Panc1 (cell line): ENCODE measurements around the gene DPT. TPM values are rescaled to one million over a fixed set of nuclear protein-coding genes. Genes with fewer than 3 reads are reported as not detected.

Experiments
- ATAC-seq: fragments of 200-7000 bp; cut with Tn5 transposase; 2 replicates; pipeline ENCODE4 v1.9.1; 2020; ENCODE audit warnings: mild to moderate bottlenecking, moderate library complexity
- BruUV-seq: library from RNA; stranded (reverse); fragments of 400-500 nt; replicated peaks from 2 replicates; lab custom pipeline; 2021; lab: Mats Ljungman, UMichigan
- CTCF ChIA-PET: fragments of 300-600 bp; sonication (Branson Sonifier 250); formaldehyde crosslinking; loops from one replicate; lab custom pipeline; 2022; ENCODE audit warnings: antibody characterized with exemption; lab: Charles Lee
- POLR2A ChIA-PET: fragments of 300-600 bp; sonication (Branson Sonifier 250); formaldehyde crosslinking; loops from one replicate; lab custom pipeline; 2022; ENCODE audit warnings: antibody characterized with exemption; lab: Charles Lee
- DNase-seq: peaks from one replicate; pipeline ENCODE4 v3.0.0-alpha.2; 2010; ENCODE audit warnings: low read depth, low spot score
- H3K27ac ChIP-seq: 2 replicates; pipeline ENCODE4 v1.5.1; 2011; ENCODE audit warnings: mild to moderate bottlenecking, low read length, inconsistent platforms
- H3K27me3 ChIP-seq: fragments of 200-500 bp; sonication (Bioruptor generic); 2 replicates; pipeline ENCODE4 v1.6.0; 2014; ENCODE audit warnings: low read length, inconsistent platforms; ENCODE audit not compliant: control insufficient read depth, insufficient read depth
- H3K36me3 ChIP-seq: fragments of 200-500 bp; sonication (Bioruptor generic); 2 replicates; pipeline ENCODE4 v1.5.1; 2014; ENCODE audit warnings: inconsistent platforms, mild to moderate bottlenecking, low read length, moderate library complexity; ENCODE audit not compliant: control insufficient read depth, insufficient read depth
- H3K4me1 ChIP-seq: 2 replicates; pipeline ENCODE4 v1.5.1; 2011; ENCODE audit warnings: inconsistent platforms, mild to moderate bottlenecking, low read length, moderate library complexity; ENCODE audit not compliant: control insufficient read depth, insufficient read depth
- H3K4me3 ChIP-seq, 2 experiments: 2 replicates each; pipeline ENCODE4 v1.5.1; 2011 to 2012; ENCODE audit warnings: low read depth in 2 of 2, low read length in 2 of 2, mild to moderate bottlenecking in 2 of 2, inconsistent platforms in 1 of 2, moderate library complexity in 1 of 2
- H3K9me3 ChIP-seq: fragments of 200-500 bp; sonication (Bioruptor generic); 2 replicates; pipeline ENCODE4 v1.5.1; 2014; ENCODE audit warnings: low read depth, mild to moderate bottlenecking, inconsistent platforms, low read length, moderate library complexity; ENCODE audit not compliant: control insufficient read depth, insufficient read depth
- POLR2AphosphoS5 ChIP-seq: IDR thresholded peaks from 2 replicates; pipeline ENCODE4 v1.6.1; 2012; ENCODE audit warnings: mild to moderate bottlenecking, low read depth, low read length, moderate library complexity
- SIN3A ChIP-seq: IDR thresholded peaks from 2 replicates; pipeline ENCODE4 v1.6.1; 2012; ENCODE audit warnings: low read depth, mild to moderate bottlenecking, low read length, moderate library complexity, borderline replicate concordance; ENCODE audit not compliant: insufficient read depth
- TCF7L2 ChIP-seq: IDR thresholded peaks from 2 replicates; pipeline ENCODE4 v1.6.1; 2011; ENCODE audit warnings: mild to moderate bottlenecking, low read depth, low read length, inconsistent platforms
- in situ Hi-C: cut with HindIII; loops from 2 replicates; pipeline ENCODE4 v1.10.0; 2016; ENCODE audit warnings: low sequenced_read_pairs, low pct_unique_long_range_greater_than_20kb
- intact Hi-C: fragments of 100-400 bp; cut with micrococcal nuclease; formaldehyde crosslinking; loops from one replicate; pipeline ENCODE4 v1.10.0; 2022; ENCODE audit not compliant: unreplicated experiment
- total RNA-seq: library from RNA; stranded (reverse); gene quantifications from one replicate; pipeline ENCODE4 v1.2.1, GENCODE V29; 2021; ENCODE audit not compliant: unreplicated experiment
- TF ChIP-seq, protein P1 (sequence below): fragments of 450-650 bp; IDR thresholded peaks from 2 replicates; pipeline ENCODE4 v1.5.1; 2017; ENCODE audit warnings: mild to moderate bottlenecking
- TF ChIP-seq, protein P2 (sequence below), 2 experiments: IDR thresholded peaks; 2 replicates each; pipeline ENCODE4 v1.6.1; 2011 to 2012; ENCODE audit warnings: low read depth in 2 of 2, control low read depth in 1 of 2, low read length in 1 of 2, mild to moderate bottlenecking in 1 of 2, moderate library complexity in 1 of 2; ENCODE audit not compliant: insufficient read depth in 1 of 2

Gene DPT
- total RNA-seq, 1 experiment from 2014 or later, result not detected

DNA sequence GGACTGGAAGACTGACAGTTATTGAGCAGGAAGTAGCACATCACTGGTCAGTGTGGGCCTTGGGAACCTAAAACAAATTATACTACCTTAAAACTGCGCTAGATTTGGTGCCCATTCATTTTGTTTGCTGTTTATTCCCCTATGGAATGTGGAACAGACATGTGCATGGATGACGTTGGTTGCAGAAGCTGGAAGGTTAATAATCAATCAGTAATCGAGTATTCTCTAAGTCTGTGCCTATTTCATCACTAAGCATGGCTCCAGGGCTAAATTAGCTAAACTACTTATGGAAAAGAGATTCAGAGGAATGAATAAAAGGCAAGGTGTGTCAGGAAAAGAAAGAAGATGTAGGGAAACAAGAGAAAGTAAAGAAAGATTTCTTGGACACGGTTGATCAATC, 33.5 kb upstream of the DPT start:
- ChIA-PET POLR2A (no interaction called here), CTCF (no interaction called here)
- TF ChIP-seq SIN3A (no peak), POLR2AphosphoS5 (no peak), TCF7L2 (no peak)
- TF ChIP-seq, protein P1, sequence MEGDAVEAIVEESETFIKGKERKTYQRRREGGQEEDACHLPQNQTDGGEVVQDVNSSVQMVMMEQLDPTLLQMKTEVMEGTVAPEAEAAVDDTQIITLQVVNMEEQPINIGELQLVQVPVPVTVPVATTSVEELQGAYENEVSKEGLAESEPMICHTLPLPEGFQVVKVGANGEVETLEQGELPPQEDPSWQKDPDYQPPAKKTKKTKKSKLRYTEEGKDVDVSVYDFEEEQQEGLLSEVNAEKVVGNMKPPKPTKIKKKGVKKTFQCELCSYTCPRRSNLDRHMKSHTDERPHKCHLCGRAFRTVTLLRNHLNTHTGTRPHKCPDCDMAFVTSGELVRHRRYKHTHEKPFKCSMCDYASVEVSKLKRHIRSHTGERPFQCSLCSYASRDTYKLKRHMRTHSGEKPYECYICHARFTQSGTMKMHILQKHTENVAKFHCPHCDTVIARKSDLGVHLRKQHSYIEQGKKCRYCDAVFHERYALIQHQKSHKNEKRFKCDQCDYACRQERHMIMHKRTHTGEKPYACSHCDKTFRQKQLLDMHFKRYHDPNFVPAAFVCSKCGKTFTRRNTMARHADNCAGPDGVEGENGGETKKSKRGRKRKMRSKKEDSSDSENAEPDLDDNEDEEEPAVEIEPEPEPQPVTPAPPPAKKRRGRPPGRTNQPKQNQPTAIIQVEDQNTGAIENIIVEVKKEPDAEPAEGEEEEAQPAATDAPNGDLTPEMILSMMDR, result no peak
- TF ChIP-seq, protein P2, sequence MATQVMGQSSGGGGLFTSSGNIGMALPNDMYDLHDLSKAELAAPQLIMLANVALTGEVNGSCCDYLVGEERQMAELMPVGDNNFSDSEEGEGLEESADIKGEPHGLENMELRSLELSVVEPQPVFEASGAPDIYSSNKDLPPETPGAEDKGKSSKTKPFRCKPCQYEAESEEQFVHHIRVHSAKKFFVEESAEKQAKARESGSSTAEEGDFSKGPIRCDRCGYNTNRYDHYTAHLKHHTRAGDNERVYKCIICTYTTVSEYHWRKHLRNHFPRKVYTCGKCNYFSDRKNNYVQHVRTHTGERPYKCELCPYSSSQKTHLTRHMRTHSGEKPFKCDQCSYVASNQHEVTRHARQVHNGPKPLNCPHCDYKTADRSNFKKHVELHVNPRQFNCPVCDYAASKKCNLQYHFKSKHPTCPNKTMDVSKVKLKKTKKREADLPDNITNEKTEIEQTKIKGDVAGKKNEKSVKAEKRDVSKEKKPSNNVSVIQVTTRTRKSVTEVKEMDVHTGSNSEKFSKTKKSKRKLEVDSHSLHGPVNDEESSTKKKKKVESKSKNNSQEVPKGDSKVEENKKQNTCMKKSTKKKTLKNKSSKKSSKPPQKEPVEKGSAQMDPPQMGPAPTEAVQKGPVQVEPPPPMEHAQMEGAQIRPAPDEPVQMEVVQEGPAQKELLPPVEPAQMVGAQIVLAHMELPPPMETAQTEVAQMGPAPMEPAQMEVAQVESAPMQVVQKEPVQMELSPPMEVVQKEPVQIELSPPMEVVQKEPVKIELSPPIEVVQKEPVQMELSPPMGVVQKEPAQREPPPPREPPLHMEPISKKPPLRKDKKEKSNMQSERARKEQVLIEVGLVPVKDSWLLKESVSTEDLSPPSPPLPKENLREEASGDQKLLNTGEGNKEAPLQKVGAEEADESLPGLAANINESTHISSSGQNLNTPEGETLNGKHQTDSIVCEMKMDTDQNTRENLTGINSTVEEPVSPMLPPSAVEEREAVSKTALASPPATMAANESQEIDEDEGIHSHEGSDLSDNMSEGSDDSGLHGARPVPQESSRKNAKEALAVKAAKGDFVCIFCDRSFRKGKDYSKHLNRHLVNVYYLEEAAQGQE (IDR thresholded peaks at IDR 0.05; ENCODE audit: insufficient read depth in 1 of 2, low read depth in 2 of 2, low read length in 1 of 2), result no peak
- intact Hi-C loops, result no loop called here
- H3K9me3 ChIP-seq, result no peaks in the 10 kb centered on the region
- in situ Hi-C loops, result no loop called here
- no peak for DNase-seq
- no peak overlapping the region for H3K4me3 ChIP-seq
- ATAC-seq, result no peak
- H3K27ac ChIP-seq, result no peak overlapping the region
- H3K27me3 ChIP-seq, result no peaks in the 10 kb centered on the region
- H3K4me1 ChIP-seq, result no peaks in the 10 kb centered on the region
- H3K36me3 ChIP-seq, result no peaks in the 10 kb centered on the region
- BruUV-seq, result no TSS peak

DNA sequence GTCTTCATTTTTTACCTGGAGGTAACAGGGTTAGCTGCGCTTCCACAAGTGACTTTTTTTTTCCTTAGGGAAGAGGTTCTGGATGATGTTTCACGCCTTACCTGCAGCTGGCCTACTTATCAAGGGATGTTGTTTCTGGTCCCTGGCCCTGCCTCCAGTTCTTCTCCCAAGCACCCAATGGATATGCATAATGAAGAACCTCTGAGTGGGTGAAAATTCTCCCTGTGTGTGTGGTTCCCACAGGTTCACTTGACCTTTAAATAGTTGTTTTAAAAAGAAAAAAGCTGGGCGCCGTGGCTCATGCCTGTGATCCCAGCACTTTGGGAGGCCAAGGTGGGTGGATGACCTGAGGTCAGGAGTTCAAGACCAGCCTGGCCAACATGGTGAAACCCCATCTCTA, 31.8 kb upstream of the DPT start:
- no peak for TF ChIP-seq POLR2AphosphoS5
- no peak for TF ChIP-seq TCF7L2
- TF ChIP-seq, protein P1, result no peak
- no peak for TF ChIP-seq SIN3A
- TF ChIP-seq, protein P2 (IDR thresholded peaks at IDR 0.05; ENCODE audit: insufficient read depth in 1 of 2, low read depth in 2 of 2, low read length in 1 of 2), result no peak
- ATAC-seq (no peak), DNase-seq (no peak)
- CTCF ChIA-PET, result no interaction called here
- Histone ChIP-seq H3K27me3 (no peaks in the 10 kb centered on the region), H3K4me1 (no peaks in the 10 kb centered on the region), H3K4me3 (no peak overlapping the region), H3K9me3 (no peaks in the 10 kb centered on the region), H3K36me3 (no peaks in the 10 kb centered on the region), H3K27ac (no peak overlapping the region)
- in situ Hi-C loops, result no loop called here
- POLR2A ChIA-PET, result no interaction called here
- BruUV-seq, result no TSS peak
- intact Hi-C loops, result no loop called here
